GM21723 (cell line): ENCODE data around the gene PDLIM7.
"Not testable (repeated sequence)": the region's sequence is repeated elsewhere in the genome, so short reads cannot be mapped to it uniquely, and the experiment has no call there.

Experiments used
- ATAC-seq: cut with Tn5 transposase; IDR thresholded peaks from one replicate; pipeline ENCODE4 v1.9.1; 2021; ENCODE audit warnings: mild to moderate bottlenecking, moderate library complexity; ENCODE audit not compliant: unreplicated experiment

Gene PDLIM7

GRCh38 chr5:177497292-177498012, at the start of gene PDLIM7:
PDLIM7 (minus strand) TSS chr5:177497604; CDS start chr5:177496512, 1,092 bp downstream.
- peak; percentile 73 for ATAC-seq

- ATAC-seq, result no peak
Measured at GRCh38 chr5:177546258-177546741, 48.9 kb upstream of the PDLIM7 start.

- ATAC-seq, result no peak
Measured at GRCh38 chr5:177545487-177546257, 48.3 kb upstream of the PDLIM7 start.

GRCh38 chr5:177542816-177543465, 45.5 kb upstream of the PDLIM7 start:
- ATAC-seq, result no peak

- ATAC-seq, result no peak
Measured at GRCh38 chr5:177540438-177540837, 43.0 kb upstream of the PDLIM7 start.

GRCh38 chr5:177539411-177539810, 42.0 kb upstream of the PDLIM7 start:
- ATAC-seq, result no peak

- ATAC-seq, result no peak
Measured at GRCh38 chr5:177538876-177539275, 41.5 kb upstream of the PDLIM7 start.

- ATAC-seq, result no peak
Measured at GRCh38 chr5:177537389-177538361, 40.3 kb upstream of the PDLIM7 start.

- ATAC-seq, result no peak
Measured at GRCh38 chr5:177536386-177536785, 39.0 kb upstream of the PDLIM7 start.

GRCh38 chr5:177535125-177535524, 37.7 kb upstream of the PDLIM7 start:
- ATAC-seq, result no peak

GRCh38 chr5:177534433-177534832, 37.0 kb upstream of the PDLIM7 start:
- ATAC-seq, result not testable (repeated sequence)

GRCh38 chr5:177531209-177531940, 34.0 kb upstream of the PDLIM7 start:
- no peak for ATAC-seq

GRCh38 chr5:177530638-177531037, 33.2 kb upstream of the PDLIM7 start:
- ATAC-seq, result no peak

- no peak for ATAC-seq
Measured at GRCh38 chr5:177529247-177530203, 32.1 kb upstream of the PDLIM7 start.

- ATAC-seq, result no peak
Measured at GRCh38 chr5:177528631-177529030, 31.2 kb upstream of the PDLIM7 start.

GRCh38 chr5:177527595-177527994, 30.2 kb upstream of the PDLIM7 start:
- no peak for ATAC-seq

- no peak for ATAC-seq
Measured at GRCh38 chr5:177526791-177527190, 29.4 kb upstream of the PDLIM7 start.

- ATAC-seq, result no peak
Measured at GRCh38 chr5:177526191-177526590, 28.8 kb upstream of the PDLIM7 start.
